Stimulated activated naive B cell treated with anti-CD40 and anti-IgM and Interleukin-4, amounts not matched to agents 10 μg/mL and 1 μg/mL and 100 μg/mL, for 72 hours (primary cell): ENCODE data around the gene YIPF2.
A peak's percentile ranks its signal among the peaks of the same experiment; 100 is the strongest.
"Not testable (repeated sequence)": the region's sequence is repeated elsewhere in the genome, so short reads cannot be mapped to it uniquely, and the experiment has no call there.

Experiments
- ATAC-seq, 2 donors: fragments of 150-1000 bp; cut with Tn5 transposase; replicated peaks; 2 replicates each; pipeline ENCODE4 v1.10.0; 2021; ENCODE audit warnings: moderate library complexity in 1 of 2
- DNase-seq: peaks from one replicate; pipeline ENCODE4 v3.0.0; 2021
- H3K27ac Mint-ChIP-seq: one replicate; pipeline ENCODE4 v1.8.0; 2022; ENCODE audit warnings: mild to moderate bottlenecking, mixed read lengths
- H3K27me3 Mint-ChIP-seq, 2 donors: one replicate each; pipeline ENCODE4 v1.8.0; 2022; ENCODE audit warnings: mixed read lengths in 2 of 2
- H3K36me3 Mint-ChIP-seq, 2 donors: one replicate each; pipeline ENCODE4 v1.8.0; 2022; ENCODE audit warnings: mixed read lengths in 2 of 2, mild to moderate bottlenecking in 1 of 2
- H3K4me1 Mint-ChIP-seq, 2 donors: one replicate each; pipeline ENCODE4 v1.8.0; 2022; ENCODE audit warnings: mixed read lengths in 2 of 2, mild to moderate bottlenecking in 1 of 2
- H3K4me3 Mint-ChIP-seq, 2 donors: one replicate each; pipeline ENCODE4 v1.8.0; 2022; ENCODE audit warnings: mild to moderate bottlenecking in 2 of 2, mixed read lengths in 2 of 2, moderate library complexity in 1 of 2
- H3K9me3 Mint-ChIP-seq, 2 donors: one replicate each; pipeline ENCODE4 v1.8.0; 2022; ENCODE audit warnings: mixed read lengths in 2 of 2, mild to moderate bottlenecking in 1 of 2

The YIPF2 gene

DNA sequence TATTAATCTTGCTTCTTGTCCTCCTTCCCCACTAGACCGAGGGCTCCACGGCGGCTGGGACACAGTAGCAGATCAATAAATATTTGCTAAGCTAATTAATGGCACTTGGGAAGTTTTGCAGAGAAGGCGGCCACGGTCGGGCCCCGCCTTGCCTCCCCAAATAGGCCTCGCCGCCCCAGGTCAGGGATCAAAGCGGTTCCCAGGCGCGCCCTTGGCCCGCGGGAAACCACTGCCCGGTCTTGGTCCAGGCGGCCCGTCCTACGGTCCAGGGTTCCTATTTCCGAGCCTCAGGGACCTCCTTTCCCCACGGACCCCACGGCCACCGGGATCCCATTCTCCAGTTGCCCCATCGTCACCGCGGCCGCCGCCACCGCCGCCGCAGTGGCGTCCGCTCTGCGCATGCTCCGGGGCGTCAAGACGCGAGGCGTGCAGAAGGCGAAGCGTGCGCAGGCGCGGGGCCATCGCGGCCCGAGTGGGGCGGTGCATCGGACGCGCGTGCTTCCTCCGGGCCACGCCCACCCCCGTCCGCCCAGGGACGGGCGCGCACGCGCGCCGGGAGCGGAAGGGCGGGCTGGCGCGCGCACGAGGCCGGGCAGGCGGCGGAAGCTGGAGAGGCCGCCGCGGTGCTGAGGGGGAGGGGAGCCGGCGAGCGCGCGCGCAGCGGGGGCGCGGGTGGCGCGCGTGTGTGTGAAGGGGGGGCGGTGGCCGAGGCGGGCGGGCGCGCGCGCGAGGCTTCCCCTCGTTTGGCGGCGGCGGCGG lies 32.1 kb upstream of the YIPF2 start, which contains the start of gene SMARCA4:
Gene SMARCA4, plus strand, starts transcription at position 717 of the 759 bp plus-strand sequence. CDS start 23,122 bp downstream, outside the sequence.
- Mint-ChIP-seq H3K4me3 (peak within 1 kb of the TSS; percentile 87 to 95), H3K36me3 (peaks cover 5 to 8% of the 10 kb centered on the region in 2 donors), H3K27ac (peak within 1 kb of the TSS; percentile 98), H3K9me3 (no peaks in the 10 kb centered on the region), H3K27me3 (no peaks in the 10 kb centered on the region), H3K4me1 (peaks cover 25 to 40% of the 10 kb centered on the region in 2 donors)
- peak; percentile 82 to 87 for ATAC-seq
- peak; percentile 98 for DNase-seq

- Mint-ChIP-seq H3K4me3 (peak overlapping the region; percentile 87 to 95), H3K4me1 (peaks cover 23 to 34% of the 10 kb centered on the region in 2 donors), H3K27ac (peak overlapping the region; percentile 98)
- H3K36me3 Mint-ChIP-seq, DNase-seq, H3K27me3 Mint-ChIP-seq, H3K9me3 Mint-ChIP-seq, ATAC-seq: not testable (repeated sequence)
Observed at GRCh38 chr19:10959277-10959968, 31.0 kb upstream of the YIPF2 start.

DNA sequence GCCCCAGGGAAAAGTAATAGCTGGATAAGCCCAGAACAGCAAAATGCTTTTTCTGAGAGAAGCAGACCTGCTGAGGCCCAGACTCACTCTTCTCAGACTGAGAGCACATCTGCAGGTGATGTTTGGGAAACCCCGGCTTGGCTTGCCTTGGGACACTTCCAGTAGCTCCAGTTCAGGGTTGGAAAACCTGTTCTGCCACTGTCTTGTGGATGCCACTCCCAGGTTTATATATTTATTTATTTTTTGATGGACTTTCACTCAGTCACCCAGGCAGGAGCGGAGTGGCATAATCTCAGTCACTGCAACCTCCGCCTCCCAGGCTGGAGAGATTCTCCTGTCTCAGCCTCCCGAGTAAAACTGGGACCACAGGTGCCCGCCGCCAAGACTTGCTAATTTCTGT lies 24.4 kb upstream of the YIPF2 start:
- Mint-ChIP-seq H3K27me3 (no peaks in the 10 kb centered on the region), H3K27ac (no peak overlapping the region), H3K9me3 (no peaks in the 10 kb centered on the region), H3K4me3 (no peak overlapping the region), H3K4me1 (peaks cover 2 to 5% of the 10 kb centered on the region in 2 donors), H3K36me3 (no peaks in the 10 kb centered on the region)
- DNase-seq (no peak), ATAC-seq (no peak)

- no peaks in the 10 kb centered on the region for H3K9me3 Mint-ChIP-seq
- no peaks in the 10 kb centered on the region for H3K27me3 Mint-ChIP-seq
- ATAC-seq (no peak), DNase-seq (no peak)
- no peak overlapping the region for H3K4me3 Mint-ChIP-seq
- H3K27ac Mint-ChIP-seq = no peak overlapping the region
- no peaks in the 10 kb centered on the region for H3K36me3 Mint-ChIP-seq
- no peaks in the 10 kb centered on the region for H3K4me1 Mint-ChIP-seq
Observed at GRCh38 chr19:10946958-10947657, 18.7 kb upstream of the YIPF2 start.

GRCh38 chr19:10945264-10945663 lies 16.8 kb upstream of the YIPF2 start:
- DNase-seq = no peak
- H3K9me3 Mint-ChIP-seq = no peaks in the 10 kb centered on the region
- no peak overlapping the region for H3K27ac Mint-ChIP-seq
- H3K27me3 Mint-ChIP-seq = no peaks in the 10 kb centered on the region
- no peak overlapping the region for H3K4me3 Mint-ChIP-seq
- H3K4me1 Mint-ChIP-seq = no peaks in the 10 kb centered on the region
- ATAC-seq = no peak
- H3K36me3 Mint-ChIP-seq = no peaks in the 10 kb centered on the region

- not testable (repeated sequence) for H3K36me3 Mint-ChIP-seq, H3K4me3 Mint-ChIP-seq, H3K9me3 Mint-ChIP-seq, H3K4me1 Mint-ChIP-seq, H3K27ac Mint-ChIP-seq, DNase-seq, ATAC-seq, H3K27me3 Mint-ChIP-seq
Observed at GRCh38 chr19:10943412-10943811, 15.0 kb upstream of the YIPF2 start.

DNA sequence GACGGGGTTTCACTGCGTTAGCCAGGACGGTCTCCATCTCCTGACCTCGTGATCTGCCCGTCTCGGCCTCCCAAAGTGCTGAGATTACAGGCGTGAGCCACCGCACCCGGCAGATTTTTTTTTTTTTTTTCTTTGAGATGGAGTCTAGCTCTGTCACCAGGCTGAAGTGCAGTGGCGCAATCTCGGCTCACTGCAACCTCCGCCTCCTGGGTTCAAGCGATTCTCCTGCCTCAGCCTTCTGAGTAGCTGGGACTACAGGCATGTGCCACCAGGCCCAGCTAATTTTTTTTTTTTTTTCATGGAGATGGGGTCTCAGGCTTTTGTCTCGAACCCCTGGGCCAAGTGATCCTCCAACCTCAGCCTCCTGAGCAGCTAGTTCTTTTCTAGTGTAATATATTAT lies 13.2 kb upstream of the YIPF2 start:
- not testable (repeated sequence) for H3K9me3 Mint-ChIP-seq, H3K4me3 Mint-ChIP-seq, H3K27me3 Mint-ChIP-seq, H3K36me3 Mint-ChIP-seq, ATAC-seq, H3K4me1 Mint-ChIP-seq, H3K27ac Mint-ChIP-seq, DNase-seq

DNA sequence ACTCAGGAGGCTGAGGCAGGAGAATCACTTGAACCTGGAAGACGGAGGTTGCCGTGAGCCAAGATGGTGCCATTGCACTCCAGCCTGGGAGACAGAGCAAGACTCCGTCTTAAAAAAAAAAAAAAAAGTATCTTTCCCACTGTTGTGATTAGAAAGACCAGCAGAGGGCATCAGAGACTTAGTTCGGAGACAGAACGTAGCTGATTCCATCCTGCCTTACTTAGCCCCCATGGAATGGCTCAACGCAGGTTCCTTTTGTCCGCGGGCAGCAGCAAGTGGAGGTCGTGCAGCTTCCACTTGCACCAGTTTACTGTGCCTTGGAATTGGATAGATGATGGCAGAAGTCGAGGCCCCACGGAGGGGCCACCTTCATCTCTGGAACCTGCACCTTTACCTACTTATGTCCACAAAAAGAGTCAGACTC lies 8.2 kb upstream of the YIPF2 start:
- ATAC-seq = peak; percentile 72 to 79
- Mint-ChIP-seq H3K36me3 (peaks cover 8 to 10% of the 10 kb centered on the region in 2 donors), H3K4me3 (peak overlapping the region in 1 of 2 donors; percentile 60), H3K9me3 (no peaks in the 10 kb centered on the region), H3K27ac (no peak overlapping the region), H3K4me1 (peaks cover 4 to 8% of the 10 kb centered on the region in 2 donors), H3K27me3 (no peaks in the 10 kb centered on the region)
- DNase-seq = no peak

DNA sequence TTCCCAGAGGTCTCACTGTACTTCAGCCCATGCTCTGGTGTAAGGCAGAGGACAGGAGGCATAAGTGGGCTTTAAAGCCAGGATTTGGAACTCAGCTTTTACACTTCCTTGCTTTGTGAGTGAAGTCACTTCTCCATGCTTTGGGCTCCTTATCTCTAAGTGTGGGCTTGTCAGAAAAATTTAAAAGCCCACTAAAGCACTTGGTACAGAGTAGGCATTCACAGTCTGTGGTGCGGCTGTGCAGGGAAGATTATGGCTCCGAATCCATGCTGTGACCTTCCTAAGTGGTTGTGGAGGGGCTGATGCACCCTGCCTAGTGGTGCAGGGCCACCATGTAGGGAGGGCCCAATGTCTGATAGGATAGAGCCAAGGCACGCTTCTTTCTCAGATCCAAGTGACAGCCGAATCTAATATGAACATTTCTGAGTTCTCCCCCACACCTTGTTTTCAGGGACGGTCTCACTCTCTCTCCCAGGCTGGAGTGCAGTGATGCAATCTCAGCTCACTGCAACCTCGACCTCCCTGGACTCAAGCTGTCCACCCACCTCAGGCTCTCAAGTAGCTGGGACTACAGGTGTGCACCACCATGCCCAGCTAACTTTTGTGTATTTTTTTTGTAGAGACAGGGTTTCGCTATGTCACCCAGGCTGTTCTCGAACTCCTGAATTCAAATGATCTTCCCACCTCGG lies 7.1 kb upstream of the YIPF2 start:
- H3K4me3 Mint-ChIP-seq = no peak overlapping the region
- H3K4me1 Mint-ChIP-seq = peaks cover 4 to 8% of the 10 kb centered on the region in 2 donors
- H3K27me3 Mint-ChIP-seq = no peaks in the 10 kb centered on the region
- ATAC-seq = no peak
- no peak for DNase-seq
- no peaks in the 10 kb centered on the region for H3K9me3 Mint-ChIP-seq
- peaks cover 10 to 11% of the 10 kb centered on the region in 2 donors for H3K36me3 Mint-ChIP-seq
- no peak overlapping the region for H3K27ac Mint-ChIP-seq

DNA sequence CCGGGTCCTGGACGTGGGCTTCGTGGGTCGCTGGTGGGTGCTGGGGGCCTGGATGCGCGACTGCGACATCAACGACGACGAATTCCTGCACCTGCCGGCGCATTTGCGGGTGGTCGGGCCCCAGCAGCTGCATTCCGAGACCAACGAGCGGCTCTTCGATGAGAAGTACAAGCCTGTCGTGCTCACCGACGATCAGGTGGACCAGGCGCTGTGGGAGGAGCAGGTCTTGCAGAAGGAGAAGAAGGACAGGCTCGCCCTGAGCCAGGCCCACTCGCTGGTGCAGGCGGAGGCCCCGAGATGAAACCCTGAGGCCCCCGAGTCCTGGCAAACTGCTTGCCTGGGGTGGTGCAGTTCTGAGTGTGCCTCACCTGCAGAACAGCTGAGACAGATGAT lies 959 bp upstream of the YIPF2 start:
- DNase-seq (no peak), ATAC-seq (no peak)
- Mint-ChIP-seq H3K36me3 (peaks cover 22% of the 10 kb centered on the region in 2 donors), H3K4me1 (peaks cover 16 to 18% of the 10 kb centered on the region in 2 donors), H3K27me3 (no peaks in the 10 kb centered on the region), H3K9me3 (no peaks in the 10 kb centered on the region), H3K4me3 (peak overlapping the region; percentile 95 to 99), H3K27ac (peak overlapping the region; percentile 84)

- DNase-seq (no peak), ATAC-seq (peak in 1 of 2 donors; percentile 33)
- peak overlapping the region; percentile 95 to 99 for H3K4me3 Mint-ChIP-seq
- H3K36me3 Mint-ChIP-seq = peaks cover 25 to 31% of the 10 kb centered on the region in 2 donors
- H3K27me3 Mint-ChIP-seq = no peaks in the 10 kb centered on the region
- H3K27ac Mint-ChIP-seq = peak overlapping the region; percentile 94
- peaks cover 18% of the 10 kb centered on the region in 2 donors for H3K4me1 Mint-ChIP-seq
- no peaks in the 10 kb centered on the region for H3K9me3 Mint-ChIP-seq
Observed at GRCh38 chr19:10927730-10928562, 493 bp downstream of the YIPF2 start.

DNA sequence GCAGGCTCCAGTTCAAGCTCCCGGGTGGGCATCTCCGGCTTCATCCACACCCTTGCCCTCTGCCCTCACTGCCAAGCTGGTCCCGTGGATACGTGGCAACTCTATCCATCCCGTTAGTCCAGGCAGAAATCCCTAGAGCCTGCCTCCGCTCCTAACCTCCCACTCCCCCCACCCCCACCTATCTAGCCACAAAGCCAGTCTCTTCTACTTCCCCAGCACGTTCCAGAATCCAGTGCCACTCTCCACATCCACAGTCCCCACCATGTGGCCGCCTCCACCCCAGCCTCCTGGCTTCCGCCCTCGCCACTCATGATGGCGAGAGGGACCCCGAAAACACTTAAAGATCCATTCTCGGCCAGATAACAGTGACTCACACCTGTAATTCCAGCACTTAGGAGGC lies 3.8 kb downstream of the YIPF2 start:
- ATAC-seq = no peak
- H3K27ac Mint-ChIP-seq = peak overlapping the region; percentile 85
- H3K27me3 Mint-ChIP-seq = no peaks in the 10 kb centered on the region
- DNase-seq = no peak
- H3K9me3 Mint-ChIP-seq = no peaks in the 10 kb centered on the region
- H3K4me1 Mint-ChIP-seq = peaks cover 18% of the 10 kb centered on the region in 2 donors
- peak overlapping the region in 1 of 2 donors; percentile 36 for H3K4me3 Mint-ChIP-seq
- peaks cover 39 to 44% of the 10 kb centered on the region in 2 donors for H3K36me3 Mint-ChIP-seq
